GM18909 (cell line): ENCODE measurements around the gene DCDC2B.
A peak's percentile ranks its signal among the peaks of the same experiment; 100 is the strongest.

Experiments used
- ATAC-seq: cut with Tn5 transposase; IDR thresholded peaks from one replicate; pipeline ENCODE4 v1.9.1; 2021; ENCODE audit warnings: mild to moderate bottlenecking; ENCODE audit not compliant: unreplicated experiment, poor library complexity

DCDC2B gene

GRCh38 chr1:32195972-32196823 lies 12.7 kb upstream of the DCDC2B start:
- no peak for ATAC-seq

GRCh38 chr1:32197074-32197473 lies 11.8 kb upstream of the DCDC2B start:
- ATAC-seq = no peak

- ATAC-seq = no peak
These were observed 11.1 kb upstream of the DCDC2B start for GRCh38 chr1:32197837-32198236.

GRCh38 chr1:32198237-32199042 lies 10.4 kb upstream of the DCDC2B start:
- no peak for ATAC-seq

- no peak for ATAC-seq
These were observed 9.7 kb upstream of the DCDC2B start for GRCh38 chr1:32199043-32199716.

- no peak for ATAC-seq
These were observed 9.2 kb upstream of the DCDC2B start for GRCh38 chr1:32199717-32200072.

GRCh38 chr1:32200226-32201010 lies 8.5 kb upstream of the DCDC2B start, which contains the start of gene CCDC28B:
Gene CCDC28B (plus strand): TSS chr1:32200595. CDS start chr1:32201936, 1,341 bp downstream.
- ATAC-seq = no peak

- ATAC-seq = peak; percentile 45
These were observed 7.7 kb upstream of the DCDC2B start for GRCh38 chr1:32201011-32201855.

GRCh38 chr1:32204943-32205361 lies 3.9 kb upstream of the DCDC2B start:
- ATAC-seq = no peak

- peak; percentile 51 for ATAC-seq
These were observed 3.2 kb upstream of the DCDC2B start, which contains the start of gene IQCC for GRCh38 chr1:32205401-32206370. Gene IQCC (plus strand): TSS chr1:32205671. CDS start chr1:32205682, 11 bp downstream.

- no peak for ATAC-seq
These were observed 420 bp upstream of the DCDC2B start for GRCh38 chr1:32208469-32208868.

GRCh38 chr1:32215629-32216480 lies 7.0 kb downstream of the DCDC2B start:
- ATAC-seq = no peak

GRCh38 chr1:32216566-32216965 lies 7.7 kb downstream of the DCDC2B start:
- ATAC-seq = no peak

- no peak for ATAC-seq
These were observed 10.1 kb downstream of the DCDC2B start for GRCh38 chr1:32219022-32219421.

GRCh38 chr1:32220746-32221580 lies 12.1 kb downstream of the DCDC2B start:
- no peak for ATAC-seq

- no peak for ATAC-seq
These were observed 12.7 kb downstream of the DCDC2B start for GRCh38 chr1:32221581-32221979.
